ENCODE measurements around the gene KPNB1. TPM values are rescaled to one million over a fixed set of nuclear protein-coding genes. Genes with fewer than 3 reads are reported as not detected.

The KPNB1 gene
- polyA plus RNA-seq, 1 donor from 2014 or later: 117 TPM

GRCh38 chr17:47640076-47640475 is 9.6 kb upstream of the KPNB1 start:
- TF ChIP-seq POLR2AphosphoS5 (IDR thresholded peaks at IDR 0.05) (no peak), MXI1 (conservative IDR thresholded peaks at IDR 0.05; ENCODE audit: poor library complexity, severe bottlenecking) (no peak), REST (IDR thresholded peaks at IDR 0.05; ENCODE audit: borderline replicate concordance) (no peak), EZH2 (IDR thresholded peaks at IDR 0.05; ENCODE audit: borderline replicate concordance, insufficient read depth, low read length, poor library complexity, severe bottlenecking) (no peak), CTCF (IDR thresholded peaks at IDR 0.05; ENCODE audit: poor library complexity, severe bottlenecking) (no peak), TAF1 (IDR thresholded peaks at IDR 0.05; ENCODE audit: low read depth) (no peak), SMC3 (conservative IDR thresholded peaks at IDR 0.05; ENCODE audit: poor library complexity) (no peak), EP300 (conservative IDR thresholded peaks at IDR 0.05; ENCODE audit: poor library complexity, severe bottlenecking) (no peak), RAD21 (conservative IDR thresholded peaks at IDR 0.05) (no peak)
- H3K9me3 ChIP-seq (ENCODE audit: low read length): no peaks in the 10 kb centered on the region
- no peaks in the 10 kb centered on the region for H3K79me2 ChIP-seq (replicated peaks; ENCODE audit: insufficient read depth, low read length)
- H3K9me2 ChIP-seq (ENCODE audit: insufficient read depth, low read length): no peaks in the 10 kb centered on the region
- H3K36me3 ChIP-seq (ENCODE audit: insufficient read depth, low read length): no peaks in the 10 kb centered on the region
- no peak overlapping the region for H2AFZ ChIP-seq (ENCODE audit: low read depth, low read length)
- no peak overlapping the region for H3K4me2 ChIP-seq (ENCODE audit: low read length)
- no peaks in the 10 kb centered on the region for H4K20me1 ChIP-seq (ENCODE audit: insufficient read depth)
- H3K27me3 ChIP-seq (ENCODE audit: insufficient read depth, low read depth, low read length): no peaks in the 10 kb centered on the region
- H3F3A ChIP-seq (ENCODE audit: insufficient read depth, low read length, poor library complexity, severe bottlenecking): no peaks in the 10 kb centered on the region
- H3K4me3 ChIP-seq (ENCODE audit: low read length): no peak overlapping the region
- no peak overlapping the region for H3K27ac ChIP-seq (ENCODE audit: low read length)
- no peak overlapping the region for H3K9ac ChIP-seq (ENCODE audit: low read length)

- no peak overlapping the region for H2AFZ ChIP-seq (ENCODE audit: low read depth, low read length)
- no peaks in the 10 kb centered on the region for H3K9me2 ChIP-seq (ENCODE audit: insufficient read depth, low read length)
- H3K27me3 ChIP-seq (ENCODE audit: insufficient read depth, low read depth, low read length): no peaks in the 10 kb centered on the region
- H3K27ac ChIP-seq (ENCODE audit: low read length): no peak overlapping the region
- no peak overlapping the region for H3K4me3 ChIP-seq (ENCODE audit: low read length)
- TF ChIP-seq CTCF (IDR thresholded peaks at IDR 0.05; ENCODE audit: poor library complexity, severe bottlenecking): no peak
- no peak for TF ChIP-seq REST (IDR thresholded peaks at IDR 0.05; ENCODE audit: borderline replicate concordance)
- no peak for TF ChIP-seq SMC3 (conservative IDR thresholded peaks at IDR 0.05; ENCODE audit: poor library complexity)
- no peak for TF ChIP-seq POLR2AphosphoS5 (IDR thresholded peaks at IDR 0.05)
- no peaks in the 10 kb centered on the region for H3K36me3 ChIP-seq (ENCODE audit: insufficient read depth, low read length)
- H3F3A ChIP-seq (ENCODE audit: insufficient read depth, low read length, poor library complexity, severe bottlenecking): no peaks in the 10 kb centered on the region
- H3K9ac ChIP-seq (ENCODE audit: low read length): no peak overlapping the region
- H4K20me1 ChIP-seq (ENCODE audit: insufficient read depth): no peaks in the 10 kb centered on the region
- no peak overlapping the region for H3K4me2 ChIP-seq (ENCODE audit: low read length)
- no peaks in the 10 kb centered on the region for H3K79me2 ChIP-seq (replicated peaks; ENCODE audit: insufficient read depth, low read length)
- H3K9me3 ChIP-seq (ENCODE audit: low read length): no peaks in the 10 kb centered on the region
Observed at GRCh38 chr17:47641202-47641601, 8.5 kb upstream of the KPNB1 start.
